GM23338 (cell line): ENCODE data around the gene SPHK1. TPM values are rescaled to one million over a fixed set of nuclear protein-coding genes. Genes with fewer than 3 reads are reported as not detected.

Experiments used
- ATAC-seq: fragments of 200-7000 bp; cut with Tn5 transposase; 3 replicates; pipeline ENCODE4 v1.9.1; 2020
- DNase-seq: peaks from one replicate; pipeline ENCODE4 v3.0.0-alpha.2; 2015; ENCODE audit warnings: low spot score
- H2AFZ ChIP-seq: fragments of 200-600 bp; sonication (generic); 2 replicates; pipeline ENCODE4 v1.8.0; 2016; ENCODE audit warnings: antibody characterized with exemption, mild to moderate bottlenecking, moderate library complexity
- H3F3A ChIP-seq: fragments of 200-600 bp; sonication (generic); replicated peaks from 2 replicates; pipeline ENCODE4 v1.8.0; 2017; ENCODE audit warnings: antibody characterized with exemption, mixed run types, low read depth
- H3K27ac ChIP-seq: fragments of 200-600 bp; sonication (generic); 2 replicates; pipeline ENCODE4 v1.6.1; 2016; ENCODE audit warnings: low read depth
- H3K27me3 ChIP-seq: fragments of 200-600 bp; sonication (generic); 2 replicates; pipeline ENCODE4 v1.8.0; 2016; ENCODE audit warnings: mild to moderate bottlenecking, mixed run types, moderate library complexity; ENCODE audit not compliant: insufficient read depth
- H3K36me3 ChIP-seq: fragments of 200-600 bp; sonication (generic); 2 replicates; pipeline ENCODE4 v1.8.0; 2016; ENCODE audit warnings: mild to moderate bottlenecking; ENCODE audit not compliant: insufficient read depth
- H3K4me1 ChIP-seq: fragments of 200-600 bp; sonication (generic); 2 replicates; pipeline ENCODE4 v1.8.0; 2016; ENCODE audit warnings: mild to moderate bottlenecking, moderate library complexity; ENCODE audit not compliant: insufficient read depth
- H3K4me2 ChIP-seq: fragments of 200-600 bp; sonication (generic); 2 replicates; pipeline ENCODE4 v1.7.1; 2017; ENCODE audit warnings: mixed run types
- H3K4me3 ChIP-seq: fragments of 200-600 bp; sonication (generic); 2 replicates; pipeline ENCODE4 v1.6.1; 2016; ENCODE audit warnings: mixed run types
- H3K79me2 ChIP-seq: fragments of 200-600 bp; sonication (generic); replicated peaks from 2 replicates; pipeline ENCODE4 v1.8.0; 2017; ENCODE audit warnings: mild to moderate bottlenecking; ENCODE audit not compliant: insufficient read depth
- H3K9me2 ChIP-seq: fragments of 200-600 bp; sonication (generic); 2 replicates; pipeline ENCODE4 v1.8.0; 2017; ENCODE audit not compliant: insufficient read depth
- H4K20me1 ChIP-seq: fragments of 200-600 bp; sonication (generic); replicated peaks from 2 replicates; pipeline ENCODE4 v1.8.0; 2017; ENCODE audit warnings: mild to moderate bottlenecking; ENCODE audit not compliant: insufficient read depth
- H3K27ac Mint-ChIP-seq: 2 replicates; pipeline ENCODE4 v1.8.0; 2020; ENCODE audit warnings: inconsistent platforms, mild to moderate bottlenecking, moderate library complexity, mixed read lengths
- H3K27me3 Mint-ChIP-seq: 3 replicates; pipeline ENCODE4 v1.8.0; 2022; ENCODE audit warnings: low read depth, mild to moderate bottlenecking, moderate library complexity, mixed read lengths, inconsistent platforms; ENCODE audit not compliant: insufficient read depth, poor library complexity
- H3K36me3 Mint-ChIP-seq: 3 replicates; pipeline ENCODE4 v1.8.0; 2021; ENCODE audit warnings: low read depth, mild to moderate bottlenecking, inconsistent platforms, moderate library complexity, mixed read lengths
- H3K4me1 Mint-ChIP-seq: 3 replicates; pipeline ENCODE4 v1.8.0; 2020; ENCODE audit warnings: mild to moderate bottlenecking, inconsistent platforms, mixed read lengths
- H3K4me3 Mint-ChIP-seq: 3 replicates; pipeline ENCODE4 v1.8.0; 2021; ENCODE audit warnings: moderate library complexity, mild to moderate bottlenecking, inconsistent platforms, mixed read lengths
- H3K9me3 Mint-ChIP-seq: 3 replicates; pipeline ENCODE4 v1.8.0; 2020; ENCODE audit warnings: moderate library complexity, mild to moderate bottlenecking, inconsistent platforms, mixed read lengths
- EZH2 ChIP-seq: fragments of 200-600 bp; sonication (generic); IDR thresholded peaks from one replicate; pipeline ENCODE4 v1.8.0; 2017; ENCODE audit warnings: antibody characterized with exemption, mild to moderate bottlenecking, low read depth; ENCODE audit not compliant: unreplicated experiment
- REST ChIP-seq: IDR thresholded peaks from one replicate; pipeline ENCODE4 v1.6.1; 2018; ENCODE audit warnings: antibody characterized with exemption; ENCODE audit not compliant: unreplicated experiment
- STAT1 ChIP-seq: IDR thresholded peaks from one replicate; pipeline ENCODE4 v1.6.1; 2016; ENCODE audit warnings: antibody characterized with exemption; ENCODE audit not compliant: unreplicated experiment
- ZNF331 ChIP-seq: fragments of 250-450 bp; sonication (Bioruptor Pico); IDR thresholded peaks from 2 replicates; pipeline ENCODE4 v1.5.0; 2020; ENCODE audit warnings: low read depth, mild to moderate bottlenecking, moderate library complexity
- polyA plus RNA-seq: library from polyadenylated mRNA; unstranded; fragments of >200 nt; fragmentation: Nextera tagmentation; extraction: Ambion mirVana; gene quantifications from 2 replicates; pipeline ENCODE4 v1.2.1, GENCODE V29; 2016
- total RNA-seq: library from RNA; depleted of rRNA; stranded (reverse); fragments of >200 nt; shearing (Covaris generic); gene quantifications from 2 replicates; pipeline ENCODE4 v1.2.3, GENCODE V29; 2014
- TF ChIP-seq, protein P1 (sequence below): fragments of 250-450 bp; sonication (Bioruptor Pico); IDR thresholded peaks from 2 replicates; pipeline ENCODE4 v1.5.0; 2020; ENCODE audit warnings: mild to moderate bottlenecking, moderate library complexity

Gene SPHK1
- total and polyA plus RNA-seq, 2 experiments from 2014 or later: 1.3 to 3.2 TPM

- Histone ChIP-seq H4K20me1 (peaks cover 56% of the 10 kb centered on the region), H2AFZ (no peak overlapping the region), H3K4me2 (no peak overlapping the region), H3K27ac (0 out of 2 replicates have a peak overlapping the region, but pooled peaks have one; percentile 66), H3K4me3 (no peak overlapping the region), H3K4me1 (peaks cover 24% of the 10 kb centered on the region), H3K9me2 (no peaks in the 10 kb centered on the region; the same call in 1 of the 2 replicates), H3K36me3 (no peaks in the 10 kb centered on the region), H3K27me3 (no peaks in the 10 kb centered on the region), H3K79me2 (peaks cover 95% of the 10 kb centered on the region), H3F3A (peaks cover 3% of the 10 kb centered on the region; the same call in 1 of the 2 replicates)
- no peak for TF ChIP-seq ZNF331 (CRISPR knock-in tag)
- TF ChIP-seq, protein P1, sequence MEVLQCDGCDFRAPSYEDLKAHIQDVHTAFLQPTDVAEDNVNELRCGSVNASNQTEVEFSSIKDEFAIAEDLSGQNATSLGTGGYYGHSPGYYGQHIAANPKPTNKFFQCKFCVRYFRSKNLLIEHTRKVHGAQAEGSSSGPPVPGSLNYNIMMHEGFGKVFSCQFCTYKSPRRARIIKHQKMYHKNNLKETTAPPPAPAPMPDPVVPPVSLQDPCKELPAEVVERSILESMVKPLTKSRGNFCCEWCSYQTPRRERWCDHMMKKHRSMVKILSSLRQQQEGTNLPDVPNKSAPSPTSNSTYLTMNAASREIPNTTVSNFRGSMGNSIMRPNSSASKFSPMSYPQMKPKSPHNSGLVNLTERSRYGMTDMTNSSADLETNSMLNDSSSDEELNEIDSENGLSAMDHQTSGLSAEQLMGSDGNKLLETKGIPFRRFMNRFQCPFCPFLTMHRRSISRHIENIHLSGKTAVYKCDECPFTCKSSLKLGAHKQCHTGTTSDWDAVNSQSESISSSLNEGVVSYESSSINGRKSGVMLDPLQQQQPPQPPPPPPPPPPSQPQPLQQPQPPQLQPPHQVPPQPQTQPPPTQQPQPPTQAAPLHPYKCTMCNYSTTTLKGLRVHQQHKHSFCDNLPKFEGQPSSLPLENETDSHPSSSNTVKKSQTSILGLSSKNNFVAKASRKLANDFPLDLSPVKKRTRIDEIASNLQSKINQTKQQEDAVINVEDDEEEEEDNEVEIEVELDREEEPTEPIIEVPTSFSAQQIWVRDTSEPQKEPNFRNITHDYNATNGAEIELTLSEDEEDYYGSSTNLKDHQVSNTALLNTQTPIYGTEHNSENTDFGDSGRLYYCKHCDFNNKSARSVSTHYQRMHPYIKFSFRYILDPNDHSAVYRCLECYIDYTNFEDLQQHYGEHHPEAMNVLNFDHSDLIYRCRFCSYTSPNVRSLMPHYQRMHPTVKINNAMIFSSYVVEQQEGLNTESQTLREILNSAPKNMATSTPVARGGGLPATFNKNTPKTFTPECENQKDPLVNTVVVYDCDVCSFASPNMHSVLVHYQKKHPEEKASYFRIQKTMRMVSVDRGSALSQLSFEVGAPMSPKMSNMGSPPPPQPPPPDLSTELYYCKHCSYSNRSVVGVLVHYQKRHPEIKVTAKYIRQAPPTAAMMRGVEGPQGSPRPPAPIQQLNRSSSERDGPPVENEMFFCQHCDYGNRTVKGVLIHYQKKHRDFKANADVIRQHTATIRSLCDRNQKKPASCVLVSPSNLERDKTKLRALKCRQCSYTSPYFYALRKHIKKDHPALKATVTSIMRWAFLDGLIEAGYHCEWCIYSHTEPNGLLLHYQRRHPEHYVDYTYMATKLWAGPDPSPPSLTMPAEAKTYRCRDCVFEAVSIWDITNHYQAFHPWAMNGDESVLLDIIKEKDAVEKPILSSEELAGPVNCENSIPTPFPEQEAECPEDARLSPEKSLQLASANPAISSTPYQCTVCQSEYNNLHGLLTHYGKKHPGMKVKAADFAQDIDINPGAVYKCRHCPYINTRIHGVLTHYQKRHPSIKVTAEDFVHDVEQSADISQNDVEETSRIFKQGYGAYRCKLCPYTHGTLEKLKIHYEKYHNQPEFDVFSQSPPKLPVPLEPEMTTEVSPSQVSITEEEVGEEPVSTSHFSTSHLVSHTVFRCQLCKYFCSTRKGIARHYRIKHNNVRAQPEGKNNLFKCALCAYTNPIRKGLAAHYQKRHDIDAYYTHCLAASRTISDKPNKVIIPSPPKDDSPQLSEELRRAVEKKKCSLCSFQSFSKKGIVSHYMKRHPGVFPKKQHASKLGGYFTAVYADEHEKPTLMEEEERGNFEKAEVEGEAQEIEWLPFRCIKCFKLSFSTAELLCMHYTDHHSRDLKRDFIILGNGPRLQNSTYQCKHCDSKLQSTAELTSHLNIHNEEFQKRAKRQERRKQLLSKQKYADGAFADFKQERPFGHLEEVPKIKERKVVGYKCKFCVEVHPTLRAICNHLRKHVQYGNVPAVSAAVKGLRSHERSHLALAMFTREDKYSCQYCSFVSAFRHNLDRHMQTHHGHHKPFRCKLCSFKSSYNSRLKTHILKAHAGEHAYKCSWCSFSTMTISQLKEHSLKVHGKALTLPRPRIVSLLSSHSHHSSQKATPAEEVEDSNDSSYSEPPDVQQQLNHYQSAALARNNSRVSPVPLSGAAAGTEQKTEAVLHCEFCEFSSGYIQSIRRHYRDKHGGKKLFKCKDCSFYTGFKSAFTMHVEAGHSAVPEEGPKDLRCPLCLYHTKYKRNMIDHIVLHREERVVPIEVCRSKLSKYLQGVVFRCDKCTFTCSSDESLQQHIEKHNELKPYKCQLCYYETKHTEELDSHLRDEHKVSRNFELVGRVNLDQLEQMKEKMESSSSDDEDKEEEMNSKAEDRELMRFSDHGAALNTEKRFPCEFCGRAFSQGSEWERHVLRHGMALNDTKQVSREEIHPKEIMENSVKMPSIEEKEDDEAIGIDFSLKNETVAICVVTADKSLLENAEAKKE (CRISPR knock-in tag): no peak
- TF ChIP-seq EZH2: no peak
- TF ChIP-seq STAT1: no peak
- no peak for TF ChIP-seq REST
- DNase-seq (peak; percentile 48), ATAC-seq (peak; percentile 74)
- no peak overlapping the region for H3K27ac Mint-ChIP-seq
- peaks cover 35% of the 10 kb centered on the region for H3K4me1 Mint-ChIP-seq
- H3K4me3 Mint-ChIP-seq: no peak overlapping the region
- H3K27me3 Mint-ChIP-seq: peaks cover 7% of the 10 kb centered on the region
- H3K9me3 Mint-ChIP-seq: no peaks in the 10 kb centered on the region
- H3K36me3 Mint-ChIP-seq: peaks cover 25% of the 10 kb centered on the region
Observed at GRCh38 chr17:76421044-76421407, 36.6 kb downstream of the SPHK1 start.
